A673 (cell line): Measurements from ENCODE around the gene TCF7L2. TPM values are rescaled to one million over a fixed set of nuclear protein-coding genes. Genes with fewer than 3 reads are reported as not detected.

Experiments used
- BruUV-seq: library from RNA; stranded (reverse); fragments of 400-500 nt; replicated peaks from 2 replicates; lab custom pipeline; 2021; lab: Mats Ljungman, UMichigan
- CTCF ChIA-PET: fragments of 300-600 bp; sonication (Branson Sonifier 250); formaldehyde crosslinking; loops from one replicate; lab custom pipeline; 2022; ENCODE audit warnings: antibody characterized with exemption; lab: Charles Lee
- POLR2A ChIA-PET: fragments of 300-600 bp; sonication (Branson Sonifier 250); formaldehyde crosslinking; loops from one replicate; lab custom pipeline; 2022; ENCODE audit warnings: antibody characterized with exemption; ENCODE audit not compliant: low non-redundant PET; lab: Charles Lee
- DNase-seq: peaks from one replicate; pipeline ENCODE4 v3.0.0-alpha.2; 2015; ENCODE audit warnings: low spot score
- H3K27ac ChIP-seq: fragments of 200-600 bp; sonication (generic); 2 replicates; pipeline ENCODE4 v1.5.1; 2016; ENCODE audit warnings: mixed run types, low read depth, mild to moderate bottlenecking, mixed read lengths, antibody characterized with exemption, low read length; ENCODE audit not compliant: poor library complexity, severe bottlenecking
- H3K27me3 ChIP-seq: fragments of 200-600 bp; sonication (generic); replicated peaks from 2 replicates; pipeline ENCODE4 v1.6.1; 2017; ENCODE audit warnings: mixed run types, low read depth, mild to moderate bottlenecking, mixed read lengths, antibody characterized with exemption, low read length; ENCODE audit not compliant: insufficient read depth, poor library complexity
- H3K36me3 ChIP-seq: fragments of 200-600 bp; sonication (generic); 2 replicates; pipeline ENCODE4 v1.6.1; 2016; ENCODE audit warnings: mixed run types, mild to moderate bottlenecking, mixed read lengths, antibody characterized with exemption, low read length; ENCODE audit not compliant: insufficient read depth, poor library complexity, severe bottlenecking
- H3K4me1 ChIP-seq: fragments of 200-600 bp; sonication (generic); 2 replicates; pipeline ENCODE4 v1.6.1; 2017; ENCODE audit warnings: mixed run types, mild to moderate bottlenecking, mixed read lengths, antibody characterized with exemption, low read length; ENCODE audit not compliant: insufficient read depth, poor library complexity, severe bottlenecking
- H3K4me3 ChIP-seq: fragments of 200-600 bp; sonication (generic); 2 replicates; pipeline ENCODE4 v1.5.1; 2016; ENCODE audit warnings: low read depth, mixed run types, mild to moderate bottlenecking, mixed read lengths, low read length; ENCODE audit not compliant: poor library complexity, severe bottlenecking
- H3K9me3 ChIP-seq: fragments of 200-600 bp; sonication (generic); 2 replicates; pipeline ENCODE4 v1.6.1; 2016; ENCODE audit warnings: mixed run types, low read depth, mild to moderate bottlenecking, mixed read lengths, antibody characterized with exemption, low read length; ENCODE audit not compliant: poor library complexity, severe bottlenecking
- EZH2 ChIP-seq: fragments of 200-600 bp; sonication (generic); IDR thresholded peaks from 2 replicates; pipeline ENCODE4 v1.6.1; 2017; ENCODE audit warnings: borderline replicate concordance, low read depth, mild to moderate bottlenecking, mixed read lengths, antibody characterized with exemption, low read length; ENCODE audit not compliant: poor library complexity, severe bottlenecking
- intact Hi-C: fragments of 100-400 bp; cut with micrococcal nuclease; formaldehyde crosslinking; loops from one replicate; pipeline ENCODE4 v1.10.0; 2022; ENCODE audit not compliant: unreplicated experiment
- total RNA-seq: library from RNA; stranded (reverse); gene quantifications from 2 replicates; pipeline ENCODE4 v1.2.3, GENCODE V29; 2021
- TF ChIP-seq, protein P1 (sequence below): fragments of 300-800, 200-600 bp; sonication (generic); conservative IDR thresholded peaks from 2 replicates; pipeline ENCODE4 v1.5.1; 2017; ENCODE audit warnings: low read depth, mild to moderate bottlenecking, antibody characterized with exemption, low read length, moderate library complexity, mixed read lengths

TCF7L2 gene
- total RNA-seq, 1 experiment from 2014 or later: 16.8 TPM

DNA sequence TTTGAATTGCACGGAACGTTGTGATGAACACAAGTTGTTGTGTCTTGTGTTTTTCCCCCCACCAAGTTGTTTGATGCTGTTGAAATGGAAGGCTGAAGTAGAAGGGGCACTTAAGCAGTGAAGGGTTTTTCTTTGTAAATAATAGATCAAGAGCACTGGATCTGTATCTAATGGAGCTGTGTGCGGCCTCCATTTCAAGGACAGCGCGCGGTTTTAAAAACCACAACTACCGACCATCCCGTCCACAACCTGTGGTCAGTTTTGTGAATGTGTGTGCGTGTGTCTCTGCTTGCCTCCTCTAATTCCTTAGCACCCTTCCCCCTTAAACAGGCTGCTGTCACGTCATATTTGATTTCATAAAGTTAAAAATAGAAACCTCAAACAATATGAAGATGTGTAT is 165.5 kb downstream of the TCF7L2 start:
- Histone ChIP-seq H3K27me3 (no peaks in the 10 kb centered on the region), H3K27ac (no peak overlapping the region), H3K4me1 (no peaks in the 10 kb centered on the region), H3K9me3 (no peaks in the 10 kb centered on the region), H3K4me3 (no peak overlapping the region), H3K36me3 (no peaks in the 10 kb centered on the region)
- no peak for TF ChIP-seq EZH2
- TF ChIP-seq, protein P1, sequence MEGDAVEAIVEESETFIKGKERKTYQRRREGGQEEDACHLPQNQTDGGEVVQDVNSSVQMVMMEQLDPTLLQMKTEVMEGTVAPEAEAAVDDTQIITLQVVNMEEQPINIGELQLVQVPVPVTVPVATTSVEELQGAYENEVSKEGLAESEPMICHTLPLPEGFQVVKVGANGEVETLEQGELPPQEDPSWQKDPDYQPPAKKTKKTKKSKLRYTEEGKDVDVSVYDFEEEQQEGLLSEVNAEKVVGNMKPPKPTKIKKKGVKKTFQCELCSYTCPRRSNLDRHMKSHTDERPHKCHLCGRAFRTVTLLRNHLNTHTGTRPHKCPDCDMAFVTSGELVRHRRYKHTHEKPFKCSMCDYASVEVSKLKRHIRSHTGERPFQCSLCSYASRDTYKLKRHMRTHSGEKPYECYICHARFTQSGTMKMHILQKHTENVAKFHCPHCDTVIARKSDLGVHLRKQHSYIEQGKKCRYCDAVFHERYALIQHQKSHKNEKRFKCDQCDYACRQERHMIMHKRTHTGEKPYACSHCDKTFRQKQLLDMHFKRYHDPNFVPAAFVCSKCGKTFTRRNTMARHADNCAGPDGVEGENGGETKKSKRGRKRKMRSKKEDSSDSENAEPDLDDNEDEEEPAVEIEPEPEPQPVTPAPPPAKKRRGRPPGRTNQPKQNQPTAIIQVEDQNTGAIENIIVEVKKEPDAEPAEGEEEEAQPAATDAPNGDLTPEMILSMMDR: no peak
- POLR2A ChIA-PET: no interaction called here
- CTCF ChIA-PET: no interaction called here
- intact Hi-C loops: no loop called here
- DNase-seq: no peak
- no TSS peak for BruUV-seq

- DNase-seq: no peak
- Histone ChIP-seq H3K4me1 (no peaks in the 10 kb centered on the region), H3K9me3 (no peaks in the 10 kb centered on the region), H3K27me3 (no peaks in the 10 kb centered on the region), H3K27ac (no peak overlapping the region), H3K4me3 (no peak overlapping the region), H3K36me3 (no peaks in the 10 kb centered on the region)
- TF ChIP-seq, protein P1: no peak
- TF ChIP-seq EZH2: no peak
- ChIA-PET CTCF (no interaction called here), POLR2A (no interaction called here)
- BruUV-seq: no TSS peak
- intact Hi-C loops: no loop called here
Observed at GRCh38 chr10:113118882-113119281, 168.8 kb downstream of the TCF7L2 start.

GRCh38 chr10:113119801-113120200 is 169.8 kb downstream of the TCF7L2 start:
- H3K27ac ChIP-seq: no peak overlapping the region
- H3K4me1 ChIP-seq: no peaks in the 10 kb centered on the region
- no peaks in the 10 kb centered on the region for H3K36me3 ChIP-seq
- H3K27me3 ChIP-seq: no peaks in the 10 kb centered on the region
- no peak overlapping the region for H3K4me3 ChIP-seq
- no peak for DNase-seq
- no peaks in the 10 kb centered on the region for H3K9me3 ChIP-seq
- ChIA-PET POLR2A (no interaction called here), CTCF (no interaction called here)
- no peak for TF ChIP-seq EZH2
- TF ChIP-seq, protein P1: no peak
- intact Hi-C loops: loop anchor here (10.0 kb wide), 1 partner anchor 645 kb away; no protein-coding TSS in a partner anchor
- no TSS peak for BruUV-seq
